Thoracic aorta (tissue), 2 donors: ENCODE results near the gene SLC6A15. TPM values are rescaled to one million over a fixed set of nuclear protein-coding genes. Genes with fewer than 3 reads are reported as not detected.

ENCODE experiments used
- ATAC-seq: fragments of 150-250 bp; one replicate; pipeline ENCODE4 v1.8.0; 2017; ENCODE audit warnings: low read depth; ENCODE audit not compliant: insufficient number of reproducible peaks, low FRiP score
- DNase-seq: peaks from one replicate; pipeline ENCODE4 v3.0.0-alpha.2; 2020; ENCODE audit warnings: low spot score
- H3K27ac ChIP-seq, 2 donors: fragments of 200-600 bp; sonication (generic); 1 replicate in 1 of 2; 2 replicates in 1 of 2; pipeline ENCODE4 v1.5.1; 2016; ENCODE audit warnings: mild to moderate bottlenecking in 2 of 2, moderate library complexity in 2 of 2
- H3K27me3 ChIP-seq: fragments of 200-600 bp; sonication (generic); replicated peaks from 2 replicates; pipeline ENCODE4 v1.6.0; 2016; ENCODE audit warnings: mild to moderate bottlenecking; ENCODE audit not compliant: insufficient read depth
- H3K36me3 ChIP-seq: fragments of 200-600 bp; sonication (generic); one replicate; pipeline ENCODE4 v1.5.1; 2016
- H3K4me1 ChIP-seq, 2 donors: fragments of 200-600 bp; sonication (generic); 1 replicate in 1 of 2; 2 replicates in 1 of 2; pipeline versions ENCODE4 v1.5.1 to v1.6.0; 2016; ENCODE audit warnings: low read depth in 2 of 2, mild to moderate bottlenecking in 1 of 2; ENCODE audit not compliant: control insufficient read depth in 1 of 2
- H3K4me3 ChIP-seq: fragments of 200-600 bp; sonication (generic); 2 replicates; pipeline ENCODE4 v1.5.1; 2016; ENCODE audit warnings: mild to moderate bottlenecking
- H3K9me3 ChIP-seq: fragments of 200-600 bp; sonication (generic); 2 replicates; pipeline ENCODE4 v1.5.1; 2016
- CTCF ChIP-seq: fragments of 200-600 bp; sonication (generic); IDR thresholded peaks from one replicate; pipeline ENCODE4 v1.5.1; 2019; ENCODE audit warnings: antibody characterized with exemption
- total RNA-seq, 2 donors: library from RNA; depleted of rRNA; stranded (reverse); fragments of >200 nt; gene quantifications; one replicate each; pipeline versions ENCODE4 v1.1.0 to v1.2.3, GENCODE V29; 2016

Gene SLC6A15
- total RNA-seq, 2 donors from 2014 or later: 1.1 TPM; not detected in 1

GRCh38 chr12:84841591-84841990 lies 71.0 kb downstream of the SLC6A15 start:
- Histone ChIP-seq H3K4me3 (no peak overlapping the region), H3K36me3 (no peaks in the 10 kb centered on the region), H3K27ac (no peak overlapping the region), H3K9me3 (no peaks in the 10 kb centered on the region), H3K27me3 (no peaks in the 10 kb centered on the region), H3K4me1 (no peaks in the 10 kb centered on the region)
- ATAC-seq (no peak), DNase-seq (no peak)
- no peak for TF ChIP-seq CTCF

GRCh38 chr12:84840356-84840755 lies 72.2 kb downstream of the SLC6A15 start:
- Histone ChIP-seq H3K9me3 (no peaks in the 10 kb centered on the region), H3K27me3 (no peaks in the 10 kb centered on the region), H3K4me1 (no peaks in the 10 kb centered on the region), H3K27ac (no peak overlapping the region), H3K4me3 (no peak overlapping the region), H3K36me3 (no peaks in the 10 kb centered on the region)
- no peak for ATAC-seq
- no peak for TF ChIP-seq CTCF
- DNase-seq: no peak

- no peak overlapping the region for H3K27ac ChIP-seq
- DNase-seq: no peak
- H3K9me3 ChIP-seq: no peaks in the 10 kb centered on the region
- no peaks in the 10 kb centered on the region for H3K36me3 ChIP-seq
- H3K27me3 ChIP-seq: no peaks in the 10 kb centered on the region
- TF ChIP-seq CTCF: no peak
- H3K4me1 ChIP-seq: no peaks in the 10 kb centered on the region
- no peak for ATAC-seq
- no peak overlapping the region for H3K4me3 ChIP-seq
These were observed 85.7 kb downstream of the SLC6A15 start for GRCh38 chr12:84826925-84827324.

- no peaks in the 10 kb centered on the region for H3K36me3 ChIP-seq
- H3K27ac ChIP-seq: no peak overlapping the region
- no peaks in the 10 kb centered on the region for H3K27me3 ChIP-seq
- TF ChIP-seq CTCF: no peak
- no peak for ATAC-seq
- no peaks in the 10 kb centered on the region for H3K4me1 ChIP-seq
- H3K4me3 ChIP-seq: no peak overlapping the region
- no peaks in the 10 kb centered on the region for H3K9me3 ChIP-seq
- DNase-seq: no peak
These were observed 87.5 kb downstream of the SLC6A15 start for GRCh38 chr12:84825149-84825548.

- ATAC-seq (no peak), DNase-seq (no peak)
- TF ChIP-seq CTCF: no peak
- Histone ChIP-seq H3K27me3 (no peaks in the 10 kb centered on the region), H3K4me1 (no peaks in the 10 kb centered on the region), H3K27ac (no peak overlapping the region), H3K4me3 (no peak overlapping the region), H3K9me3 (no peaks in the 10 kb centered on the region), H3K36me3 (no peaks in the 10 kb centered on the region)
These were observed 90.1 kb downstream of the SLC6A15 start for GRCh38 chr12:84822525-84822924.
